A673 (cell line): ENCODE results near the gene PCDHA12. TPM values are rescaled to one million over a fixed set of nuclear protein-coding genes. Genes with fewer than 3 reads are reported as not detected.
A peak's percentile ranks its signal among the peaks of the same experiment; 100 is the strongest.

Experiments
- BruUV-seq: library from RNA; stranded (reverse); fragments of 400-500 nt; replicated peaks from 2 replicates; lab custom pipeline; 2021; lab: Mats Ljungman, UMichigan
- CTCF ChIA-PET: fragments of 300-600 bp; sonication (Branson Sonifier 250); formaldehyde crosslinking; loops from one replicate; lab custom pipeline; 2022; ENCODE audit warnings: antibody characterized with exemption; lab: Charles Lee
- POLR2A ChIA-PET: fragments of 300-600 bp; sonication (Branson Sonifier 250); formaldehyde crosslinking; loops from one replicate; lab custom pipeline; 2022; ENCODE audit warnings: antibody characterized with exemption; ENCODE audit not compliant: low non-redundant PET; lab: Charles Lee
- DNase-seq: peaks from one replicate; pipeline ENCODE4 v3.0.0-alpha.2; 2015; ENCODE audit warnings: low spot score
- H3K27ac ChIP-seq: fragments of 200-600 bp; sonication (generic); 2 replicates; pipeline ENCODE4 v1.5.1; 2016; ENCODE audit warnings: mixed run types, low read depth, mild to moderate bottlenecking, mixed read lengths, antibody characterized with exemption, low read length; ENCODE audit not compliant: poor library complexity, severe bottlenecking
- H3K27me3 ChIP-seq: fragments of 200-600 bp; sonication (generic); replicated peaks from 2 replicates; pipeline ENCODE4 v1.6.1; 2017; ENCODE audit warnings: mixed run types, low read depth, mild to moderate bottlenecking, mixed read lengths, antibody characterized with exemption, low read length; ENCODE audit not compliant: insufficient read depth, poor library complexity
- H3K36me3 ChIP-seq: fragments of 200-600 bp; sonication (generic); 2 replicates; pipeline ENCODE4 v1.6.1; 2016; ENCODE audit warnings: mixed run types, mild to moderate bottlenecking, mixed read lengths, antibody characterized with exemption, low read length; ENCODE audit not compliant: insufficient read depth, poor library complexity, severe bottlenecking
- H3K4me1 ChIP-seq: fragments of 200-600 bp; sonication (generic); 2 replicates; pipeline ENCODE4 v1.6.1; 2017; ENCODE audit warnings: mixed run types, mild to moderate bottlenecking, mixed read lengths, antibody characterized with exemption, low read length; ENCODE audit not compliant: insufficient read depth, poor library complexity, severe bottlenecking
- H3K4me3 ChIP-seq: fragments of 200-600 bp; sonication (generic); 2 replicates; pipeline ENCODE4 v1.5.1; 2016; ENCODE audit warnings: low read depth, mixed run types, mild to moderate bottlenecking, mixed read lengths, low read length; ENCODE audit not compliant: poor library complexity, severe bottlenecking
- H3K9me3 ChIP-seq: fragments of 200-600 bp; sonication (generic); 2 replicates; pipeline ENCODE4 v1.6.1; 2016; ENCODE audit warnings: mixed run types, low read depth, mild to moderate bottlenecking, mixed read lengths, antibody characterized with exemption, low read length; ENCODE audit not compliant: poor library complexity, severe bottlenecking
- CTCF ChIP-seq: fragments of 300-800, 200-600 bp; sonication (generic); conservative IDR thresholded peaks from 2 replicates; pipeline ENCODE4 v1.5.1; 2017; ENCODE audit warnings: low read depth, mild to moderate bottlenecking, antibody characterized with exemption, low read length, moderate library complexity, mixed read lengths
- EZH2 ChIP-seq: fragments of 200-600 bp; sonication (generic); IDR thresholded peaks from 2 replicates; pipeline ENCODE4 v1.6.1; 2017; ENCODE audit warnings: borderline replicate concordance, low read depth, mild to moderate bottlenecking, mixed read lengths, antibody characterized with exemption, low read length; ENCODE audit not compliant: poor library complexity, severe bottlenecking
- intact Hi-C: fragments of 100-400 bp; cut with micrococcal nuclease; formaldehyde crosslinking; loops from one replicate; pipeline ENCODE4 v1.10.0; 2022; ENCODE audit not compliant: unreplicated experiment
- total RNA-seq: library from RNA; stranded (reverse); gene quantifications from 2 replicates; pipeline ENCODE4 v1.2.3, GENCODE V29; 2021

The PCDHA12 gene
- total RNA-seq, 1 experiment from 2014 or later: 10.7 TPM

- ChIA-PET CTCF (interaction anchor here (0.6 to 3.0 kb wide), 4 partner anchors 51 to 113 kb away, joined by 6 to 67 read pairs (median 8); no protein-coding TSS in a partner anchor), POLR2A (interaction anchor here (0.7 kb wide), 1 partner anchor 41 kb away, joined by 7 read pairs; no protein-coding TSS in a partner anchor)
- Histone ChIP-seq H3K27me3 (no peaks in the 10 kb centered on the region), H3K36me3 (no peaks in the 10 kb centered on the region), H3K27ac (peak overlapping the region; percentile 47), H3K4me3 (peak overlapping the region; percentile 73), H3K4me1 (peaks cover 6% of the 10 kb centered on the region), H3K9me3 (no peaks in the 10 kb centered on the region)
- intact Hi-C loops: no loop called here
- DNase-seq: peak; percentile 16
- no TSS peak for BruUV-seq
- no peak for TF ChIP-seq CTCF
- TF ChIP-seq EZH2: no peak
Measured at GRCh38 chr5:140927228-140927573, 52.1 kb downstream of the PCDHA12 start.

Other genes starting within 250 kb of the PCDHA12 start
- 0.41 and 0.48 TPM in 2 replicates for gene CD14, start 242.1 kb upstream of the PCDHA12 start, total RNA-seq
- 24.1 and 26.5 TPM in 2 replicates for gene TMCO6, start 235.9 kb upstream of the PCDHA12 start, total RNA-seq
- 60.0 and 63.4 TPM in 2 replicates for gene NDUFA2, start 227.7 kb upstream of the PCDHA12 start, total RNA-seq
- gene IK, start 227.5 kb upstream of the PCDHA12 start, total RNA-seq: 116 and 120 TPM in 2 replicates
- gene WDR55, start 210.4 kb upstream of the PCDHA12 start, total RNA-seq: 31.1 and 33.2 TPM in 2 replicates
- 2.3 and 3.0 TPM in 2 replicates for gene DND1, start 201.7 kb upstream of the PCDHA12 start, total RNA-seq
- gene HARS1, start 183.9 kb upstream of the PCDHA12 start, total RNA-seq: 95.6 and 101 TPM in 2 replicates
- 33.0 and 33.7 TPM in 2 replicates for gene HARS2, start 183.9 kb upstream of the PCDHA12 start, total RNA-seq
- 64.0 and 68.0 TPM in 2 replicates for gene ZMAT2, start 174.9 kb upstream of the PCDHA12 start, total RNA-seq
- gene PCDHA1, start 89.2 kb upstream of the PCDHA12 start, total RNA-seq: 0.45 and 0.96 TPM in 2 replicates
- gene PCDHA2, start 80.5 kb upstream of the PCDHA12 start, total RNA-seq: 0.06 and 0.15 TPM in 2 replicates
- gene PCDHA3, start 74.3 kb upstream of the PCDHA12 start, total RNA-seq: 2.6 and 3.2 TPM in 2 replicates
- 0.39 and 0.58 TPM in 2 replicates for gene PCDHA4, start 68.2 kb upstream of the PCDHA12 start, total RNA-seq
- gene PCDHA5, start 53.7 kb upstream of the PCDHA12 start, total RNA-seq: 2.1 and 2.2 TPM in 2 replicates
- 12.6 and 12.7 TPM in 2 replicates for gene PCDHA6, start 47.3 kb upstream of the PCDHA12 start, total RNA-seq
- gene PCDHA7, start 41.0 kb upstream of the PCDHA12 start, total RNA-seq: 2.6 and 3.8 TPM in 2 replicates
- gene PCDHA8, start 34.1 kb upstream of the PCDHA12 start, total RNA-seq: 1.4 and 1.5 TPM in 2 replicates
- gene PCDHA9, start 26.9 kb upstream of the PCDHA12 start, total RNA-seq: 0.33 and 0.37 TPM in 2 replicates
- 11.5 and 11.6 TPM in 2 replicates for gene PCDHA10, start 19.4 kb upstream of the PCDHA12 start, total RNA-seq
- 11.4 and 15.5 TPM in 2 replicates for gene PCDHA11, start 6.4 kb upstream of the PCDHA12 start, total RNA-seq
- 5.8 and 6.2 TPM in 2 replicates for gene PCDHA13, start 6.8 kb downstream of the PCDHA12 start, total RNA-seq
- 7.2 and 8.8 TPM in 2 replicates for gene PCDHAC1, start 51.0 kb downstream of the PCDHA12 start, total RNA-seq
- gene PCDHAC2, start 91.2 kb downstream of the PCDHA12 start, total RNA-seq: 6.8 and 7.1 TPM in 2 replicates
- gene PCDHB1, start 176.1 kb downstream of the PCDHA12 start, total RNA-seq: 0.04 and 0.06 TPM in 2 replicates
- gene PCDHB2, start 219.3 kb downstream of the PCDHA12 start, total RNA-seq: 31.3 and 35.0 TPM in 2 replicates
- 2.6 and 4.9 TPM in 2 replicates for gene PCDHB3, start 225.2 kb downstream of the PCDHA12 start, total RNA-seq
- 2.4 and 2.7 TPM in 2 replicates for gene PCDHB4, start 246.5 kb downstream of the PCDHA12 start, total RNA-seq